Mucosa of gallbladder (tissue), 1 donor: ENCODE results near the gene MRGPRX2. TPM values are rescaled to one million over a fixed set of nuclear protein-coding genes. Genes with fewer than 3 reads are reported as not detected.

Experiments
- total RNA-seq: library from RNA; stranded (reverse); gene quantifications from one replicate; pipeline ENCODE4 v1.2.1, GENCODE V29; 2021
- donor health status: DM: no; HTN: no; CAD: no.

Gene MRGPRX2
- total RNA-seq, 1 donor from 2014 or later: 0.09 TPM

Other genes starting within 250 kb of the MRGPRX2 start
- gene MRGPRX1, start 121.3 kb downstream of the MRGPRX2 start, total RNA-seq: not detected
- gene ZDHHC13, start 56.5 kb upstream of the MRGPRX2 start, total RNA-seq: 18.2 TPM
- not detected for gene CSRP3, start 141.3 kb upstream of the MRGPRX2 start, total RNA-seq
- 0.32 TPM for gene E2F8, start 180.2 kb upstream of the MRGPRX2 start, total RNA-seq